HT1080 (cell line): ENCODE measurements around the gene GSX1. TPM values are rescaled to one million over a fixed set of nuclear protein-coding genes. Genes with fewer than 3 reads are reported as not detected.

Source experiments
- DNase-seq: peaks from one replicate; pipeline ENCODE4 v3.0.0-alpha.2; 2015; ENCODE audit warnings: low read depth
- small RNA-seq: library from RNA; depleted of rRNA; stranded (forward); fragments of <200 nt; gene quantifications from one replicate; pipeline ENCODE3, GENCODE V24; 2014
- total RNA-seq: library from RNA; depleted of rRNA; stranded (reverse); fragments of >200 nt; shearing (Covaris generic); gene quantifications from 2 replicates; pipeline ENCODE4 v1.2.3, GENCODE V29; 2014; rRNA removed

GSX1 gene
- total RNA-seq, 1 experiment from 2014 or later, result not detected

DNA sequence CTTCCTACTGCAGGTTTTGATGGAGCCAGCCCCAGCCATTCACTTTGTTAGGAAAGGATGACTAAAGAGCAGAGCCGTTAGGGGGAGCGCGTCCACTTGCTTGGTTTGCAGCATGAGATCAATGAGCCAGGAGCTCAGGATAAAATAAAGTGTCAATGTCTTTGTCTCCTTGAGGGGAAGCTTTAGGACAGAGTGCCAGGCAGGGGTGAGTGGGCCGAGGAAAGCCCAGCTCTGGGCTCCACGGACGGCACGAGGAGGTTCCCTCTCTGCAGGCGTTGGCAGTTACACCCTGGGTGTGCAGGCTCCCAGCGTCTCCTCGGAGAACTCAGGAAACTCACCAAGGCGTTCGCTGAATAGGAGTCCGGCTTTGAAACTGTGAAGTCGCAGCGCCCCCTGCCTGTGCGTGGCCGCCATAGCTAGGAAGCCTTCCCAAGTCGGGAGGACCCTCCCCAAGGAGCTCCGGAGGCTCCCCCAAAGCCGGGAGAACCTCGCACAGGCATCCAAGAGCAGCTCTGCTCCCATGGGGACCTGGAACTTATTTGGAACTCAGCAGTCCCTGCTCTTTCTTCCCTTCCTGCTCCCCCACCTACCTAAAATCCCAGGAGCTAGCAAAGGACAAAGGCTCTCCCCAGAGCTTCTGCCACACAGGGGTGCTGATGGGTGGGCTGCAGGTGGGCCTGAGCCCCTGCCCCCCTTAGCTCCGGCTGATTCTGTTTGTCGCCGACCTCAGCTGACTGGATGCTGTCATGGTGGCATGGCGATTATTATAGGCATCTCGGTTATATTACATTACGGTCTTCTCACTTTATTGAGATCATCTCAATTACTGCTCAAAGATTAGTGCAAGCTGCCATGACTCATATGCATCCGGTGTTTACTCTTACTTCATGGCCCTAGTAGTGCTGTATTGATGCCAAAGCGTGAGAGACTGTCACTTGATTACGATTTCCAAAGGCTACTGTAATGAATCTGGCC lies 34.4 kb downstream of the GSX1 start:
- peak; percentile 75 for DNase-seq

GRCh38 chr13:27827646-27828045 lies 35.4 kb downstream of the GSX1 start:
- DNase-seq, result no peak

DNA sequence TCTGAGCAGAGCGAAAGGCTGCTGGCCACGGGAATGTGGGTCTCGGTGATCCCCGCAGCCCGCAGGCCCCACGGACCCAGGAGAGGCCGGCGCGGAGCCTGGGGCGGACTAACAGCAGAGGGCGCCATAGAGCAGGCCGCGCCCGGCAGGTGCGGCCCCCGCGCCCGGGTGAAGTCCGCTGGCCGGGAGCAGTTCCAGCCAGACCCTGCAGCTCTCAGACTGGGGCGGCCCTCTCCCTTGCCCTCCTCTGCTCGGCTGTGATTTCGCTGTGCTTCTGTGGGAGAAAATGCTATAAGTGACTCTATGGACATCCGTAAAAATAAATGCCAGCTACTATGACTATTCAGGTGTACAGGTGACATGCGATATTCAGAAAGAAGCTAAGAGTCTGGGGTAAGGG lies 37.7 kb downstream of the GSX1 start:
- DNase-seq, result peak; percentile 15

- DNase-seq, result no peak
Observed at GRCh38 chr13:27833206-27833605, 40.9 kb downstream of the GSX1 start.

GRCh38 chr13:27834095-27834494 lies 41.8 kb downstream of the GSX1 start:
- DNase-seq, result no peak

DNA sequence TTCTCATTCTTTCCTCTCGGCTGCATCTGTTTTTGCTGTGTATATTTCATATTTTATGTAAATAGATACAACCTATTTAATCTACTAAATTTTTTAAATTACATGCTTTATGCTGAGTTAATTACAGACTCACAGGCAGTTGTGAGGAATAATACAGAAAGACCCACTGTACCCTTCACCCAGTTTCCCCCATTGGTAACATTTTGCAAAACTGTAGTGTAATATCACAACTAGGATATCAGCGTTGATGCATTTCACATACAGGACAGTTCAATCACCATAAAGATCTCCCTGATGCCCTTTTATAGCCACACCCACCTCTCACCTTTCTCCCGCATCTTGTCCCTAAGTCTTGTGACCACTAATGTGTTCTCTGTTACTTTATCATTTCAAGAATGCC lies 43.5 kb downstream of the GSX1 start:
- no peak for DNase-seq

- DNase-seq, result peak; percentile 15
Observed at GRCh38 chr13:27839809-27840467, 47.7 kb downstream of the GSX1 start.

GRCh38 chr13:27842571-27842970 lies 50.3 kb downstream of the GSX1 start:
- DNase-seq, result no peak

Small RNA genes within 50 kb of the gene (small RNA-seq; reads per million reads assigned to genes)
- gene RNU6-73P, result not detected

Other genes starting within 250 kb of the GSX1 start
- gene LNX2, start 172.0 kb upstream of the GSX1 start, total RNA-seq, result 6.5 and 8.0 TPM in 2 replicates
- gene POLR1D, start 170.6 kb upstream of the GSX1 start, total RNA-seq, result 168 and 203 TPM in 2 replicates
- not detected in 2 replicates for gene PDX1, start 127.5 kb downstream of the GSX1 start, total RNA-seq
- gene CDX2, start 176.8 kb downstream of the GSX1 start, total RNA-seq, result not detected in 2 replicates
- not detected in 2 replicates for gene URAD, start 196.2 kb downstream of the GSX1 start, total RNA-seq